Skin of body (tissue), 2 donors: ENCODE data around the gene TPRG1. TPM values are rescaled to one million over a fixed set of nuclear protein-coding genes. Genes with fewer than 3 reads are reported as not detected.

Experiments used
- DNase-seq: peaks from one replicate; lab custom pipeline; 2025; lab: John Stamatoyannopoulos, UW
- total RNA-seq: library from RNA; depleted of rRNA; stranded (reverse); fragments of >200 nt; gene quantifications from one replicate; pipeline ENCODE4 v1.2.3, GENCODE V29; 2014

Gene TPRG1
- total RNA-seq, 1 donor from 2014 or later, result 9.6 TPM

GRCh38 chr3:189229196-189229828 is 57.5 kb downstream of the TPRG1 start:
- DNase-seq, result no peak

DNA sequence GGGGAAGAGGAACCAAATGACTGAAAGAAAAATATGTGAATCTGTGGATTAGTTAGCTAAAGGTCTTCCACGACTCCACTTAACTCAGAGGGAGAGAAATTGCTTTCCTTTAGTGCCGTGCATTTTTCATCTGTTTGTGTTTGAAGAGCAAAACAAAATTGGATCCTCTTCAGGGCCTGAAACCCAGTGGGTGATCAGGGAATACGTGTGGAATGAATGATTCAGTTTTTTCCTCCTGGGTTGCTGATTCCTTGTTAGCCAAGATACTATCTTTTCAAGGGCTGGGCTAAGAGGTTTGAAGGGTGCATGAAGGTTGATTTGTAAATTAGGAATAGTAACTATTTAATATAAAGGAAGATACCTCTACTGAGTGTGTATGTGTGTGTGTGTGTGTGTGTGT is 61.0 kb downstream of the TPRG1 start:
- DNase-seq, result peak; percentile 33

DNA sequence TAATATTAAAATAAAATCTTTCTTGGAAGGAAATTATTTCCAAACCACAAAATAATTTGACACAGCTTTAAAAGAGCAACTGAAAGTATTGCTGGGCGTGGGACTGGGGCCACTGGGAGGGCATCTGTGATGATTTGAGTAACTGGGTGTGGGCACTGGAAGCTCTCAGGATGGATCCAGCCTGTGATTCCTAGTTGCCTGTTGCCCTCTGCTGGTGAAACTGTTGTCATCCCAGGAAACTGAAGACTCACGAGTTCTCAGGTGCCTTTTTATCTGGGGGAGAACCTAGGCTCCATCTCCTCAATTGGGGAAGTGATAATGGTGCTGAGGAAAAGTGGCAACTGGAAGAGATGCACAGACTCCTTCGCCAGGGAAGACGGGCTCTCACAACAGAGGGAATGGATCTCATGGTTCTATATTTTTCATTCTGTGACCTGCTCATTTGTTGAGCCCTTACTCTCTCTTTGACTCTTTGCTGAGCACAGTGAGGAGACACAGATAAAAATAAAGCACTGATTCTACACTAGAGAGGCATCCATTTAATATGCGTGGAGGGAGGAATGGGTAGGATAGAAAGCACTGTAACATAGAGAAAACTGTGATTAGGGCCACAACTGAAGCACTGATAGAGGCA is 61.6 kb downstream of the TPRG1 start:
- peak; percentile 69 for DNase-seq

GRCh38 chr3:189235214-189235613 is 63.4 kb downstream of the TPRG1 start:
- no peak for DNase-seq

DNA sequence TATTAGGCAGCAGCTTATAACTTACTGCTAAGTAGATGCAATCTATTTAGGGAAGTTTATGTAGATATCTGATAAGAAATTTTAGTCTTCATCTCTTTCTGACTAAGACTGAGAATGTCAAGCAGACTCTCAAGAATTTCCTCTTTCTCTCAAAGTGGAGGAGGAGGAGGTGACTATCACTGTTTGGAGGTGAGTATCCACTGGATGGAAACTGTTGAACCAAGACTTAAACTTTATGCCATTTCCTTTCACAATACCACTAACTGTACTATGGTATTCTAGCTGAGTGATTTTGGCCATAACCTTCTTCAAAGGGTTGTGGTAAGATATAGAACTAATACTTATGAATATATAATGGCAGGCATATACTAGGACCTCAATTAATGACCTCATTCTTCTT is 64.6 kb downstream of the TPRG1 start:
- DNase-seq, result no peak

GRCh38 chr3:189237526-189237925 is 65.8 kb downstream of the TPRG1 start:
- DNase-seq, result no peak

- DNase-seq, result no peak
Measured at GRCh38 chr3:189238071-189238470, 66.3 kb downstream of the TPRG1 start.

GRCh38 chr3:189239616-189240015 is 67.8 kb downstream of the TPRG1 start:
- DNase-seq, result no peak

- DNase-seq, result no peak
Measured at GRCh38 chr3:189249987-189250386, 78.2 kb downstream of the TPRG1 start.

DNA sequence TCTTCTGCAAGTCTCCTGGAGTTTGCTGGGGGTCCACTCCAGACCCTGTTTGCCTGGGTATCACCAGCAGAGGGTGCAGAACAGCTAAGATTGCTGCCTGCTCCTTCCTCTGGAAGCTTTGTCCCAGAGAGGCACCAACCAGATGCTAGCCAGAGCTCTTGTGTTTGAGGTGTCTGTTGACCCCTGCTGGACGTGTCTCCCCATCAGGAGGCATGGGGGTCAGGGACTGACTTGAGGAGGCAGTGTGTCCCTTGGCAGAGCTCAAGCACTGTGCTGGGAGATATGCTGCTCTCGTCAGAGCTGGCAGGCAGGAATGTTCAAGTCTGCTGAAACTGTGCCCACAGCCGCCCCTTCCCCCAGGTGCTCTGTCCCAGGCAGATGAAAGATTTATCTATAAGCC is 86.5 kb downstream of the TPRG1 start:
- no peak for DNase-seq

DNA sequence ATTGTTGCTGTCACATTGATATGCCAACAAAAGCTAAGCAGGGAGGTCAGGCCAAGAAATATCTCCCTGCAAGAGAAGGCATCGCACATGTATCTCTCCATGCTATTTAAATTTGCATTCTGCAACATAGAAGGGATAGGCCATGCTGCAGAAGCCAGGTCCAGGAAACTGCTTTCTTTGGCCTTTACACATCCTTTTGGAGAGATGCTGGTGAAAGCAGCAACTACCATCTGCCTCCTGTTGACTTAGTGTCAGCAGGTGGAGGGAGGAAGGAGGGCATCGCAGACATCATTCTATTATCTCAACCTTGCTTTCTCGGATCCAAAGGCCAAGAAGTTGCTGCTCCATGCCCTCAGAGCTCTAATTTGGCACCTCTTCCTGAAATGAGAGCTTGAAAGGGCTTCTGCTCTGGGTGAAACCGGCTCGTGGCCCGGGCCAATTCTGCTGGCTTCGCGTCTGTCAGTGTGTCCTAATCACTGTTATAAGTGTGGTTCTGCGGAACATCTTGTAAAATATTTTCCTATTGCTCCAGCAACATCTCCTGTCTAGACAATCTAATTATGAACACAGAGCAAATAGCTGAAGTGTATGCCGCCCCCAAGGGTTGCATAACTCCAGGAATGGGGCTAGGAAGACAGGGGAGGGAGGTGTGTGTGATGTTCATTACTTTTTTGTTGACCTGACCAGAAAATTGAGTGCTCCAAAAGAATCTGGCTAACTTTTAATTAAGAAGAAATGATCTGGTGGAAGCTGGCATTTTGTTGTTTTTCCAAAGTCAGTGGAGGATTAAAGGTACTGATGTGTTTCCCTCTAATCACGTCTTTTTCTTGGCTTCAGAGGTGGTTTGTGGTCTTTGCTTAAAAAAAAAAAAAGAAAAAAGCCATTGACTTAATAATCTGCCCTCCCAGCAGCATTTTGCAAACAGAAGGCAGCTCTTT is 89.1 kb downstream of the TPRG1 start:
- no peak for DNase-seq

- no peak for DNase-seq
Measured at GRCh38 chr3:189262746-189263145, 91.0 kb downstream of the TPRG1 start.

GRCh38 chr3:189267981-189268613 is 96.3 kb downstream of the TPRG1 start:
- no peak for DNase-seq

DNA sequence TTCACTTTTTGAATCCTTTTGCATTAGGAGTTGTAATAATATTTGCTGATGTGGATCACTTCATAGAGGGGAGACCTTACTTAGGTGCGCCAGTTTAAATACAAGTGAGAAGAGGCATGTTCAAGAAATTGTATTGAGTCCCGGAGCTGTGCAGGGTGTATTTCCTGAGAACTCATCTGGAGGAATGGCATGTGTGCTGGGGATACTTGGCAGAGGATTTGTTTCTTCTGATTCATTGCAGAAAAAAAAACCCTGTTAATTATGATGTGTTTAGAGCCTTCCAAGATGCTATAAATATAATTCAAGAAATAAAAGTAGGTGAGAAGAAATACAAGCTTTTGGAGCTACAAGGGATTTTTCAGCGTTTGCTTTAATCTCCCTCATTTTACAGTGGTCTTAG is 97.6 kb downstream of the TPRG1 start:
- DNase-seq, result peak; percentile 13

GRCh38 chr3:189270248-189270832 is 98.6 kb downstream of the TPRG1 start:
- DNase-seq, result no peak

GRCh38 chr3:189272500-189273119 is 100.8 kb downstream of the TPRG1 start:
- no peak for DNase-seq

DNA sequence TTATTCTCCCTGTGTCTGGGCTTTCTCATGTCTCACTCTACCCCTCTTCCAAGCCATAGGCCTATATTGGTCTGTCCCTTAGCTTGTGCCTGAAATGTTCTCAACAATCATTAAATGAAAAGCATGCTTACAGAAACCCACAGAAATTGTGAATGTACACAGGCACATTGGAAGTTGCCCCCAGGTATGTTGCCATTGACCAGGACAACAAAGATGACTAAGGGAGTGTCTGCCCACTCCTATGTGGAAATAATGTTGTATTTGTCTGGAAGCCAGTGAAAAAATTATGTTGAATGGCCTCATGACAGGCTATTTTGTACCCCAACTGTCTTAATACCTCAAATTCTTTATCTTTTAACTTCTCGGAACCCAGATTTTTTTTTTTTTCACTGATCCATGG is 102.0 kb downstream of the TPRG1 start:
- no peak for DNase-seq

GRCh38 chr3:189275182-189275581 is 103.4 kb downstream of the TPRG1 start:
- DNase-seq, result no peak

DNA sequence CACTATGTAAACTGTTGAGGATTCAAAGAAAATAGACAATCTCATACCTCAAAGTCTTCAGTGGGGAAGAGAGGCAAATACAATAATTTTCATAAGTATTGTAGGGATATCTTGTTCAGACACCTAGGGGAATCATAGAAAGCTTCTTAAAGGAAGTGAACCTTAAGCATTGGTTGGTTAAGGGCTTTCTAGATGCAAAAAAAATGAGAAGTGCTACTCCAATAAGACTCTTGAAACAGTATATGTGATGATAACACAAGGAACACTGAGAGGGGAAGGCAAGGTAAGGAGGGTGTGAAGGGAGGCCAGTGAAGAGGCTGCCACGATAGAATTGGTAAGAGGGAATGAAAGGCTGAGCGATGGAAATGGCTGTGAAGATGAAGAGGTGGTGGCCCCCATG is 104.1 kb downstream of the TPRG1 start:
- DNase-seq, result no peak

DNA sequence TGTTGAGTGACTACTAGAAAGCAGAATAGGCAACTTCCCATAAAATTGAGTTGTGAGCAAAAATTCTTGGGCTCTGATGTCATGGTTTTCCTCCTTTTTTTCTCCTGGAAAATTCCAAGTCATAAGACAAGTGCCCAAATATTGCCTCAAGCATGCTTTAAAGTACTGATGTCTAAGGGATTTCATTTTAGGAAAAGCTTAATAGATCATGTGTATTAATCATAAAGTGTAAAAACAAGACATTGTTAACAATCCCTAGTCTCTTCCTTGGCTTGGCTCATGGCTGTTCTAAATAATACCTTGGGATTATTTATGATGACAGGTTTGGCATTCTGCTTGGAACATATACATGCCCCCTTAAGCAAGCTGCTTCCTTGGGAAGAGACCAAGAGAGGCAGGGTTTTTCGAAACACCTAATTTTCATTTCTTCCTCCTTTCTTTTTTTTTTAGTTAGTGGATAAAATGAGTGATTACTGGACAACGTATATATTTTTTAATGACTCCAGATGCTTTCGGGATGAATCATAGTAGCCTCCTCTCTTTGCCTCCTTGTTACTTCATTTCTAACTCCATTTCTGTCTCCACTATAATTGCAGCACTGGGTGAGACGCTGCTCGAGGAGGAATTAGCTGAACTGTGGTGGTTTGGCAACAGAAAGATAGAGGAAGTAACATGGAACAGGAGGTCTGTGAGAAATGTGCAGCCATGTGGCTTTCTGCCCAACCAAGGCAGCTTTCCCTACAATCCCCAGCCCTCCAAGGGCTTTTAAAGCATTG is 104.9 kb downstream of the TPRG1 start:
- peak; percentile 55 for DNase-seq
